NCI-H2029 treated with DMSO at 0.1 percent for 48 hours (cell line): ENCODE data around the gene KNTC1.
"Not testable (repeated sequence)": the region's sequence is repeated elsewhere in the genome, so short reads cannot be mapped to it uniquely, and the experiment has no call there.

Experiments
- DNase-seq: peaks from one replicate; lab custom pipeline; 2025; lab: John Stamatoyannopoulos, UW

Gene KNTC1, protein sequence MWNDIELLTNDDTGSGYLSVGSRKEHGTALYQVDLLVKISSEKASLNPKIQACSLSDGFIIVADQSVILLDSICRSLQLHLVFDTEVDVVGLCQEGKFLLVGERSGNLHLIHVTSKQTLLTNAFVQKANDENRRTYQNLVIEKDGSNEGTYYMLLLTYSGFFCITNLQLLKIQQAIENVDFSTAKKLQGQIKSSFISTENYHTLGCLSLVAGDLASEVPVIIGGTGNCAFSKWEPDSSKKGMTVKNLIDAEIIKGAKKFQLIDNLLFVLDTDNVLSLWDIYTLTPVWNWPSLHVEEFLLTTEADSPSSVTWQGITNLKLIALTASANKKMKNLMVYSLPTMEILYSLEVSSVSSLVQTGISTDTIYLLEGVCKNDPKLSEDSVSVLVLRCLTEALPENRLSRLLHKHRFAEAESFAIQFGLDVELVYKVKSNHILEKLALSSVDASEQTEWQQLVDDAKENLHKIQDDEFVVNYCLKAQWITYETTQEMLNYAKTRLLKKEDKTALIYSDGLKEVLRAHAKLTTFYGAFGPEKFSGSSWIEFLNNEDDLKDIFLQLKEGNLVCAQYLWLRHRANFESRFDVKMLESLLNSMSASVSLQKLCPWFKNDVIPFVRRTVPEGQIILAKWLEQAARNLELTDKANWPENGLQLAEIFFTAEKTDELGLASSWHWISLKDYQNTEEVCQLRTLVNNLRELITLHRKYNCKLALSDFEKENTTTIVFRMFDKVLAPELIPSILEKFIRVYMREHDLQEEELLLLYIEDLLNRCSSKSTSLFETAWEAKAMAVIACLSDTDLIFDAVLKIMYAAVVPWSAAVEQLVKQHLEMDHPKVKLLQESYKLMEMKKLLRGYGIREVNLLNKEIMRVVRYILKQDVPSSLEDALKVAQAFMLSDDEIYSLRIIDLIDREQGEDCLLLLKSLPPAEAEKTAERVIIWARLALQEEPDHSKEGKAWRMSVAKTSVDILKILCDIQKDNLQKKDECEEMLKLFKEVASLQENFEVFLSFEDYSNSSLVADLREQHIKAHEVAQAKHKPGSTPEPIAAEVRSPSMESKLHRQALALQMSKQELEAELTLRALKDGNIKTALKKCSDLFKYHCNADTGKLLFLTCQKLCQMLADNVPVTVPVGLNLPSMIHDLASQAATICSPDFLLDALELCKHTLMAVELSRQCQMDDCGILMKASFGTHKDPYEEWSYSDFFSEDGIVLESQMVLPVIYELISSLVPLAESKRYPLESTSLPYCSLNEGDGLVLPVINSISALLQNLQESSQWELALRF (N-terminal part only)

DNA sequence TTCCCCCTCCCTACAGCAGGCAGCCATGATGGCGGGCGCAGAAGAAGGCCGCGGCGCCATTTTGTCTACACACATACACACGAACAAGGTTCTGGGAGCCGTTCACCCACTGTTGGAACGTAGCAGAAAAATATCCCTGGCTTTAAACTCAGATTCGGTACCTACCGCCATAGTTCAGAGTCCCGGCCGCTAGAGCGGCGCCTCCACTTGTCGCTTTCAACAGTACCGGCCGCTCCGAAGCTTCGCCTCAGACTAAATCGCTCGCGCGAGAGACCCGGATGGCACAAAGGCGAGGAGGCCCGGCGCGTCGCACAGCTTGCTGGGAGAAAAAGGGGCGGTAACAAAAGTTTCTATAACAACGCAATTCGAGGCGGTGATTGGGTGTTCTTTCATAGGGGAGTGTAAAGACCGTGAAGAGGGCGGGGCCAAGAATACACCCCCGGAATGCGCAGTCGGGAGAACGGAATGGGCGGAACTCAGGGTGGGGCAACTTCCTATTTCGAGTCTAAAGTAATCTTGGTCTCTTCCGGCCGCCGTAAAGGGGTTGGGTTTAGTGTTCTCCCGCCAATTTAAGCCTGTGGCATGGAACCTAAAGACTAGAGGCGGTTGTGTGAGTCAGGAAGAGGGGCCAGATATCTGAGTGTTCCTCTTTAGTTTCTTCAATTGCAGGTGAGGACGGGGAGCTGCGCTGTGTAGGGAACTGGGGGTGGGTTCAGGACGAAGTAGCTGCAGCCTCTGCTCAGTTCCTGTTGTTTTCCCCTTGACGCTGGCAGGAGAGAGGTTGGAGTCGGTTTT lies at the start of gene KNTC1, which contains the start of gene RSRC2:
TSS of gene KNTC1 (plus strand) at position 567 of the 795 bp plus-strand sequence. CDS start 2,815 bp downstream, outside the sequence.
TSS of gene RSRC2 (minus strand) at position 254 of the 795 bp plus-strand sequence. CDS start at position 171, 83 bp downstream.
- peak; percentile 99 for DNase-seq

DNA sequence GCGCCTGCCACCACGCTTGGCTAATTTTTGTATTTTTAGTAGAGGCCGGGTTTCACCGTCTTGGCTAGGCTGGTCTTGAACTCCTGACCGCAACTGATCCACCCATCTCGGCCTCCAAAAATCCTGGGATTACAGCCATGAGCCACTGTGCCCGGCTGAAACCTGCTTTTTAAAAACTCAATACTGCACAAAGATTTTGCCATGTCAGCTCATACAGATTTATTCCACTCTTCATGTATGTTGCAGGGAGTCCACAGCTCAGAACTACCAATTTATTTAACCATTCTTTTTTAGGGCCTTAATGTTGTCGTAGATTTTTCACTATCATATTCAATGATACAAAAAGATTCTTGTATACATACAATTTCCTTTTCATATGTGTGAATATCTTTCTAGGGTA lies 46.3 kb upstream of the KNTC1 start:
- DNase-seq, result no peak

DNA sequence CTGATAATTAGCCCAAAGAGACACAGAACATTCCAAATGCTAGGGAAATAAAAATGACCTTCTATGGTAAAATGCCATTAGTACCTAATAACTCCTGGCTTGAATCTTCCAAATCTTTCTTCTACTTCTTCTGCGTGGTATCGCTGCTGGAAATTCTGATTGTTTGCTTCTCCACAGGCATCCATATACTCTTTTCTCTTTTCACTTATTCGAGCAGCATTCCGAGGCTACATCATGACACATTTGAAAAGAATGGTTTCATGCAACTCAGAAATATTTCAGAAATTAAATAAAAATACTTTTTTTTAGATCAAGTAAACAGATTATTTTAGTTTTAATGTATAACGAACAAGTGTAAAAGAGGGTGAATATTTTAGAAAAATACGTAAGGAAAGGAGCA lies 45.2 kb upstream of the KNTC1 start:
- no peak for DNase-seq

DNA sequence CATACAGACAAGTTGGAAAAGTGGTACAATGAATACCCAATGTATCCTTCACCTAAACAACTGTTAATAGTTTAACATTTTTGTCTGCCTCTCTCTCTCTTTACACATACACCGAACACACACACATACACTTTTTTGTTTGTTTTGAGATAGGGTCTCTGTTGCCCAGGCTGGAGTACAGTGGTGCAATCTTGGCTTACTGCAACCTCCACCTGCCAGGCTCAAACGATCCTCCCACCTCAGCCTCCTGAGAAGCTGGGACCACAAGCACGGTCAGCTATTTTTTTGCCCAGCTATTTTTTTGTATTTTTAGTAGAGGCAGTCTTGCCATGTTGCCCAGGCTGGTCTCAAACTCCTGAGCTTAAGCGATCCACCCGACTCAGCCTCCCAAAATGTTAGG lies 43.1 kb upstream of the KNTC1 start:
- DNase-seq, result no peak

DNA sequence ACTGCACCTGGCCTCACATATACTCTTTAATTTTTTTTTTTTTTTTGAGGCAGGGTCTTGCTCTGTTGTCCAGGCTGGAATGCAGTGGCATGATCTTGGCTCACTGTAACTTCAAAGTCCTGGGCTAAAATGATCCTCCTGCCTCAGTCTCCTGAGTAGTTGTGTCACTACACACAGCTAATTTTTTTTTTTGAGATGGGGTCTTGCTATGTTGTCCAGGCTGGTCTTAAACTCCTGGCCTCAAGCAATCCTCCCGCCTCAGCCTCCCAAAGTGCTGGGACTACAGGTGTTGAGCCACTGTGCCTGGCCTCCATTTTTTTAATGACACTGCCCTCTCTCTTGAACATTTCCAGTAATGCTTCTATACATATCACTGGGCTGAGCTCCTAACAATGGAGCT lies 42.7 kb upstream of the KNTC1 start:
- DNase-seq, result not testable (repeated sequence)

DNA sequence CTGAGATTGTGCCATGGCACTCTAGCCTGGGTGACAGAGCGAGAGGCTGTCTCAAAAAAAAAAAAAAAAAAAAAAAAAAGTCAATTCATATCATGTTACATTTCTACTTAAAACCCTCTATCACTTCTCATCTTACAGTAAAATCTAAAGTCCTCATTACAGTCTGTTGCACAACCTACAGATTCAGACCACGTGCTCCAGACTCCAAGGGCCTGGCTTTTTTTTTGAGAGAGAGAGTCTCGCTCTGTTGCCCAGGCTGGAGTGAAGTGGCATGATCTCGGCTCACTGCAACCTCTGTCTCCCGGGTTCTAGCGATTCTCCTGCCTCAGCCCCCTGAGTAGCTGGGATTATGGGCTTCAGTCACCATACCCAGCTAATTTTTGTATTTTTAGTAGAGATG lies 40.7 kb upstream of the KNTC1 start:
- peak; percentile 30 for DNase-seq

DNA sequence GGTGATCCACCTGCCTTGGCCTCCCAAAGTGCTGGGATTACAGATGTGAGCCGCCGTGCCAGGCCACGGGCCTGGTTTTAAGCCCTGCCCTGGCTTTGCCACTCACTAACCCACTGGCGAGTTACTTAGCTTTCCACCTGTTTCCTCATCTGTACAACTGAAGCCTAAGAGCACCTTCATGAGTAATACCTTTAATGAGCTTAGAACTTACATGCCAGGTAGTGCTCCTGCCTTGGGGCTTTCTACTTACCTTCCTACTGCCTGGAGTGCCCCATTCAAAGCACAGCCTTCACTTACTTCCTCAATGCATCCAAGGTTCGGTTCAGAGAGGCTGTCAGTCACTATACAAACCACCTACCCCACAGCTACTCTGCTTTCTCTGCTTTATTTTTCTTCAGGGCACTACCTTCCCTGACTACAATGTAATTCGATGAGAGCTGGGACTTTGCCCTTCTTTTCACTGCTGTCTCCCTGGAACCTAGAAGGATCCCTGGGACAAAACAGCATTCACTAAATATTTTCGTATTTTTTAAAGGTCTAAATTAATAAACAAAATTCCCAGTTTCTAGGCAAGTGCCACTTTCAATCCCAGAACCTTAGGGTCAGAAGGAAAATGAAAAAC lies 40.1 kb upstream of the KNTC1 start:
- DNase-seq, result no peak

DNA sequence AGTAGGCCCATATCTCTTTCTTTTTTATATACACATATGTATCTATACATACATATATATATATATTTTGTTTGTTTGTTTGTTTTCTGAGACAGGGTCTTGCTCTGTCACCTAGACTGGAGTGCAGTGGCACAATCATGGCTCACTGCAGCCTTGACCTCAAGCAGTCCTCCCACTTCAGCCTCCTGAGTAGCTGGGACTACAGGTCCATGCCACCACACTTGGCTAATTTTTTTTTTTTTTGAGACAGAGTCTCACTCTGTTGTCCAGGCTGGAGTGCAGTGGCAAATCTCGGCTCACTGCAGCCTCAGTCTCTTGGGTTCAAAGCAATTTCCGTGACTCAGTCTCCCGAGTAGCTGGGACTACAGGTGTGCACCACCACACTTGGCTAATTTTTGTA lies 39.2 kb upstream of the KNTC1 start:
- DNase-seq, result not testable (repeated sequence)

DNA sequence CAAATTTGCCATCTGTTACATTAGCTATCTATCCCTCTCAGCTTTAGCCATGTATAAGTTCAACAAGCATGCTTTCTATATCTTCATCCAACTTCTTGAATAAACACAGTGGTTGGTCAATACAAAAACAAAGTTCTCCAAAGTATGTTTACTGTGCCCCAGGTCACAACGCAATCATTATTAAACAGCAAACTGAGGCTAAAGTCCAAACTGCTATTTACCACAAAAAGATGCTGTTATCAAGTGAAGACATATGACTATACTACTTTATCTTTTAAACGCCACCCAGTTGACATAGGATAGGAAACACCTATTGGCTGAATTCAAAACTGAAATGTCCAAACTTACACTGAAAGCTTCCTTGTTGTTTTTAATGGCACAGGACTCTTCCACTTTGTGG lies 38.0 kb upstream of the KNTC1 start:
- no peak for DNase-seq

DNA sequence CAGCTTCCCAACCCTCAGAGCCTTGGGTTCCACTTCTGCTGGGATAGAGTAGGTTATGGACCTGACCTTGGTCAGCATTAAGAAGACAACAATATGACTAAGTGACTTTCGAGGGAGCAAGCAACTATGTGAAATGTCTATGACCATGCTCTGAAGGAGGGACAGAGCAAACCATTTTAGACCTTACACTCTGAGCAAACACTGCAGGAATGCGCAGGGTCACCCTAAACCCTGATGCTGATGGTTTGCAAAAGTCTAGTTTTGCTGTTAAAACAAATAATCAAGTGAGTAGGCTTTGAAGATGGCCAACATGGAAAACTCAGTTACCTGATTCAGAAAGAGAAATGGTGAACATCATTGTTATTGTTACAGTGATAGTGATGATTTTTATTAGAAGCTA lies 35.1 kb upstream of the KNTC1 start:
- DNase-seq, result no peak

DNA sequence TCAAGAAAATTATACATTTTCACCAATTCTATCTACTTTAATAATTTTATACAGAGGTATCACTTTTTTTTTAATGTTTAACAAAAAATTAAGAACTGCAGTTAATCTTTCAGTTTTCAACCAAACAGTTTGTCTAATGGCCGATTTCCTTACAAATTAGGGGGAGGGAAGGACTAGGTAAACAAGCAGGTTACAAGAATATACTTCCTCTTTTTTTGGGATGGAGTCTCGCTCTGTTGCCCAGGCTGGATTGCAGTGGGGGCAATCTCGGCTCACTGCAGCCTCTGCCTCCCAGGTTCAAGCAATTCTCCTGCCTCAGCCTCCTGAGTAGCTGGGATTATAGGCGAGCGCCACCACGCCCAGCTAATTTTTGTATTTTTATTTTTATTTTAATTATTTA lies 33.8 kb upstream of the KNTC1 start:
- not testable (repeated sequence) for DNase-seq

DNA sequence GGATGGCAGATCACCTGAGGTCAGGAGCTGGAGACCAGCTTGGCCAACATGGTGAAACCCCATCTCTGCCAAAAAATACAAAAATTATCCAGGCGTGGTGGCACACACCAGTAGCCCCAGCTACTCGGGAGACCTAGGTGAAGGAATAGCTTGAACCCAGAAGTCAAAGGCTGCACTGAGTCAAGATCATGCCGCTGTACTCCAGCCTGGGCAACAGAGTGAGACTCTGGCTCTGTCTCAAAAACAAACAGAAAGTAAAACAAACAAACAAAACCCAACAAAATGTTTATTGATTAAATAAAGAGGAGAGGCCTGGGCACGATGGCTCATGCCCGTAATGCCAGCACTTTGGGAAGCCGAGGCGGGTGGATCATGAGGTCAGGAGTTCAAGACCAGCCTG lies 31.8 kb upstream of the KNTC1 start:
- DNase-seq, result no peak

DNA sequence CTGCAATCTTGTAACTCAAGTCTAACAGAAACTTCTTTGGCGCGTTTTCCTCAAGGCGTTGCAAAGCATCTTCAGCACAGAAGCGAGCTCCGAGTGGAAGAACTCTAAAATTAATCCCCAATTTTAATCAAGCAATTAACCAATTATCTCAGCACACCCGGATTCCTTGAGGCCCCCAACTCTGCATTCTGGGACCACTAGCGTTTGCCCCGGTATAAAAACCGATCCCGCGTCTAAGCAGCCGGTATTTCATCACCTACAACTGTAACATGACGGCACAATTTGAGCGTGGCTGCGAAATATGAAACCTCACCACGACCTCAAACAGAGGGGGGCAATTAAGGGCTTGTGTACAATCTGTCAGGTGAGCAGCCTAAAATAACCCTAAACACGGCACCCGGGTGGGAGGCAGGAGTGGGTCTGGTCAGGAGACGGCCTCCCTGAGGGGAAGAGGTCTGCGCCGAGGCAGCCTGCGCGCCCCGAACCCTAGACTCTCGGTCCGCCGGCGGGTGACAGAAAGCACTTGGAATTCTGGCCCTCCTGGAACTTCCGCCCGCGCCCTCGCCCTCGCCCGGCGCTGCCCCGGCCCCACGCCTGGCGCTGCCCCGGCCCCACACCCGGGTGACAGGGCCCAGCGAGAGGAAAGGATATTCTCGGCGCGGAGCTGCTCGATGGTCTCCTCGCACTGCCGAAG lies 26.9 kb upstream of the KNTC1 start:
- no peak for DNase-seq

DNA sequence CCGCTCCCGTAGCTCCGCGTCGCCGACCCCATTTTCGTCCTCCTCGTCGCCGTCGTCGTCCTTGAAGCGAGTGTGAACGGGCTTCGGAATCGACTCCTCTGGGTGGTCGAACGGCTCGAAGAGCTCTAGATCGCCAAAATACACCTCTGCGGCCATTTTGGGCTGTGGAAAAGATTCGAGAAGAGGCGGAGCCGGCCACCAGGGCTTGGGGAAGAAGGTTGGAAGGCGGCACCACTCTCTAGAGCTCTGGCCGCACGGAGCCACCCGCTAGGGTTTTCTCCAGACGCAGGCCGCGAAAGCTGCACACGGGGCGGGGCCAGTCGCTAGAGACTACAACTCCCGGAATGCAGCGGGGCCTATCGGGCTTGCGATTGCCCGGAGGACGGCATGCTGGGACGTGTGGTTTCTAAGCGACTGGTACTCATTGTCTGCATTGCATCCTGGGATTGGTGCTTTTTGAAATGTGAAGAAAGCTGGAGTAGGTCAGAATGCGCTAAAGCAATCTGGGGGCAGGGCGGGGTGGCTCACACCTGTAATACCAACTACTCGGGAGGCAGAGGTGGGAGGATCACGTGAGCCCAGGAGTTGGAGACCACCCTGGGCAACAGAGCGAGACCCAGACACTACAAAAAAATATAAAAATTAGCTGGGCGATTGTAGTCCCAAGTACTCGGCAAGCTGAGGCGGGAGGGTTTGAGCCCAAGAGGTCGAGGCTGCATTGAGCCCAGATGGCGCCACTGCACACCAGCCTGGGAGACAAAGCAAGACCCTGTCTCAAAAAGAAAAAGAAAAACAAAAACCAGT lies 26.2 kb upstream of the KNTC1 start, which contains the start of gene ZCCHC8:
TSS of gene ZCCHC8 (minus strand) at position 248 of the 804 bp plus-strand sequence. CDS start at position 156, 92 bp downstream.
- DNase-seq, result peak; percentile 97

DNA sequence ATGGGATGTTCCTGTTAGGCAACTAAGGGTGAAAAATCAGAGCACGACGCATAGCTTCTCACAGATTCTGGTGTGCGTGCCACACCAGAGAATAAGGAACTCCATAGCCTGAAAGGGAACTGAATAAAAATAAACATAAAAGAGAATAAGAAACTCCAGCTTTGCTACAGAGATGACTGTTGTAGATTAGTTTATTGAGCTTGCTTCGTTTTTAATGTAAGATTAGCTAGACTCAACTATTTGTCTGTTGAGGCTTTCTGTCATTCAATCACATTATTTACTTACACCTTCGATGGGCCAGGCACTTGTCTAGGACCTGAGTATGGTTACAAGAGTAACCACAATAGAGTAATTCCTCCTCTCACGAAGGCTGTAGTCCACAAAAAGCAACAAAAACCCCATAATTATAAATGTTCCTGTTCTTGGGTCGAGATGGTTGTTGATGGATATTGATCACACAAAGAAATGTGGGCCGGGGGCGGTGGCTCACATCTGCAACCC lies 25.5 kb upstream of the KNTC1 start:
- DNase-seq, result peak; percentile 34

DNA sequence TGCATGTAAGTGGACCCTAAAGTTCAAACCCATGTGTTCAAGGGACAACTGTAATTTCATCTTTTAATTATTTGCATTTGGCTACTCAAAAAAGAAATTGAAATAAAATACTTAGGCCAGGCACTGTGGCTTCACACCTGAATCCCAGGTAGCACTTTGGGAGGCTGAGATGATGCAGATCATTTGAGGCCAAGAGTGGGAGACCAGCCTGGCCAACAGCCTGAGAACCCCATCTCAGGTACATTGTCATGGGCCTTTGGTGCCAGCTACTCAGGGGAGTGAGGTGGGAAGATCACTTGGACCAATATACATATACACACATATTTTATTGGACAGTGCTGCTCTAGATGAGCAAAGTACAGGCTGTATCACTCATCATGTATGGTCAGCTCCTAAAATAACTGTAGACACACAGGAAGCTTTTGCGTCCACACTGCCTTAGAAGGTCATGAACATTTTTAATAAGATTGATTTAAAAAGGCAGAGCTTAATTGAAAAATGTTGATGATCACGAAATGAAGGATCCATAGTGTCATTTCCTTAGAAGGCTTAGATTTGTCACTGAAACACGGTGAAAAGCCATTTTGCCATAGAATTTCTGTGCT lies 23.8 kb upstream of the KNTC1 start:
- DNase-seq, result no peak

DNA sequence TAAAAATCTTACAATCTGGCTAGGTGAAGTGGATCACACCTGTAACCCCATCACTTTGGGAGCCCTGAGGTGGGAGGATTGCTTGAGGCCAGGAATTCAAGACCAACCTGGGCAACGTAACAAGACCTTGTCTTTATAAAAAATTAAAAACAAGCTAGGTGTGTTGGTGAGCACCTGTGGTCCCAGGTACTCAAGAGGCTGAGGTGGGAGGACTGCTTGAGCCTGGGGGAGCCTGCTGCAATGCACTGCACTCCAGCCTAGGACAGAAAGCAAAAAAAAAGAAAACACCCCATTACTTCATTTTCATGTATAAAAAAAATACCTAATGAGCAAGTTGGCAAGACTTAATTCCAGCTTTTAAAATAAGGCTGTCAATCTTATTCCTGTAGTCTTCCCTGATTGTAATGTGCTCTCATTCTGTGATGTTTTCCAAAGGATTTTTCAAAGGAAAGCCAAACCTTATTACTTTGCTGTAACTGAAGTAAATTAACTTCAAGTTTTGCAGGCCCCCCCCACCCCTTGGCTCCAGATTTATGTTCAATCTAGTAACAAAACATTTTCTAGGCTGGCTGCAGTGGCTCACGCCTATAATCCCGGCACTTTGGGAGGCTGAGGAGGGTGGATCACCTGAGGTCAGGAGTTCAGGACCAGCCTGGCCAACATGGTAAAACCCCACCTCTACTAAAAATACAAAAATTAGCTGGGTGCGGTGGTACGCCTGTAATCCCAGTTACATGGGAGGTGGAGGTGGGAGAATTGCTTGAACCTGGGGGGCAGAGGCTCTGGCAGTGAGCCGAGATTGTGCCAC lies 23.1 kb upstream of the KNTC1 start:
- no peak for DNase-seq
